Raji (cell line): ENCODE data around the gene SIRT7.

Source experiments
- POLR2A ChIP-seq: IDR thresholded peaks from 2 replicates; pipeline ENCODE4 v1.6.1; 2011; ENCODE audit warnings: low read depth, low read length, control low read depth; ENCODE audit not compliant: insufficient read depth

Gene SIRT7

DNA sequence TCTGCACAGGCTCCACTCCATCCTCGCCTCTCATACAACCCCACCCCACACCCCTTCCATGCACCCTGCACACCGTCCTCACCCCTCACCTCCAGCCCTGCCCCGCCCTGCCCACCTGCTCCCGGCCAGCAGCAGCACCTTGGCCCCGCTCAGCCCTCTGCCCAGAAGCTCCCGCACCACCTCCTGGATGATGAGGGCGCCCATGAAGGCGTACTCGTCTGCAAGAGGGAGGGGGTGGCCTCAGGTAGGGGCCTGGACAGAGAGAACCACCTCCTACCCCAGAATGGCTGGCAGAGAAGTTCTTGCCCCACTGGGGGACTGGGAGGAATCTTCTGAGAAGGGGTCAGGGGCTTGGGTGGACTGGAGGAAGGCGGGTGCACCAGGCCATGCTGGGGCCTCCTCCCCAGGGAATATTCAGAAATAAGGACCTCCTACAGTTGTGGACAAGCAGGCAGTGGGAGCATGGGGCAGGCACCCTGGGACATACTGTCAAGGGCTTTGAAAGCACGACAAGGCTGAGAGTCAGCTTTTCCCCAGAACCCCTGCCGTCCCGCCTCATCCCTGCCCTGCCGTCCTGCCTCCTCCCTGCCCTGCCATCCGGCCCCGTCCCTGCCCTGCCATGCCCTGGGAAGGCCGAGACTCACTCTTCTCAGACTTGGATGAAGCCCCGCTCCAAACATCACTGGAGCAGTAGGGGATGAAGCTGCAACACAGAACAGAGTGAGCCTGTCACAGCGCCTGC, 39.9 kb upstream of the SIRT7 start:
- no peak for TF ChIP-seq POLR2A

DNA sequence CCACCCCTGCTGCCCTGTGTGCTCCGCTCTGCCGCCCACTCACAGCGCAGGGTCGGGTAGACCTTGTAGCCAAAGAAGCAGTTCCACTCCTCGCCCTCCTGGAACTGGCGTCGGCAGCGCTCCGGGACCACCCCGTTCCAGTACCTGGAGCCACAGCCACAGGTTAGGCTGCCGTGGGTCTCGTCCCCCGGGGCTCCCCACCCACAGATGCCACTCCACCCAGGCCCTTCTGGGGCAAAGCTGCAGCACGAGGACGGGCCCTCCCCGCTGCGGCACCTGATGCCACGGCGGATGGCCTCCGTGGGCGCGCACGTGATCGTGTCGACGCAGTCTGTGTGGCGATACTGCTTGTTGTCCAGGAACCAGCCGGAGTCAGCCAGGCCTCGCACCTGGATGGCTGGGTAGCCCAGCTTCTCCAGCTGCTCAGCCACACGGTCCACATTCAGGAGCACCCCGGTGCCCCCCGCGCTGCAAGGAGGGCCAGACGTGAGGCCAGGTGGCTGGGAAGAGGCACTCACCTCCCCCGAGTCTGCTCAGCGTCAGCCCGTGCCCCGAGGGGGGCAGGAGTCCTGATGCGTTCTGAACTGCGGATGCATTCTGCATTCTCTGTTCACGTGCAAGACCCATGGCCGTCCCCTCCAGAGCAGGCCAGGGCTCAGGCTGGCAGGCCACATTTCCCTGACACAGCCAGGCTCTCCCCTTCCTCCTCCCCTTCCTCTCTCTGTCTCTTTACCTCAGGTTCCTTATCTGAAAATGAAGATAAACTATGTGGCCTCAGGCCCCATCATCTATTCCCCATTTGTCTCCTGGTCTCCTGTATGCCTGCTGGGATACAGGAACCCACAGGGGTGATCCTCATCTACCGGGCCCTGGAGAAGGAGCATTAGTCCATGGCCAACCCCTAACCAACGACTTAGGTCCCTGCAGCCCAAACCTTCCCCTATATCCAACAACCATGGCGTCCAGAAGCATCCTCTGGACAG, 38.9 kb upstream of the SIRT7 start:
- TF ChIP-seq POLR2A = no peak

DNA sequence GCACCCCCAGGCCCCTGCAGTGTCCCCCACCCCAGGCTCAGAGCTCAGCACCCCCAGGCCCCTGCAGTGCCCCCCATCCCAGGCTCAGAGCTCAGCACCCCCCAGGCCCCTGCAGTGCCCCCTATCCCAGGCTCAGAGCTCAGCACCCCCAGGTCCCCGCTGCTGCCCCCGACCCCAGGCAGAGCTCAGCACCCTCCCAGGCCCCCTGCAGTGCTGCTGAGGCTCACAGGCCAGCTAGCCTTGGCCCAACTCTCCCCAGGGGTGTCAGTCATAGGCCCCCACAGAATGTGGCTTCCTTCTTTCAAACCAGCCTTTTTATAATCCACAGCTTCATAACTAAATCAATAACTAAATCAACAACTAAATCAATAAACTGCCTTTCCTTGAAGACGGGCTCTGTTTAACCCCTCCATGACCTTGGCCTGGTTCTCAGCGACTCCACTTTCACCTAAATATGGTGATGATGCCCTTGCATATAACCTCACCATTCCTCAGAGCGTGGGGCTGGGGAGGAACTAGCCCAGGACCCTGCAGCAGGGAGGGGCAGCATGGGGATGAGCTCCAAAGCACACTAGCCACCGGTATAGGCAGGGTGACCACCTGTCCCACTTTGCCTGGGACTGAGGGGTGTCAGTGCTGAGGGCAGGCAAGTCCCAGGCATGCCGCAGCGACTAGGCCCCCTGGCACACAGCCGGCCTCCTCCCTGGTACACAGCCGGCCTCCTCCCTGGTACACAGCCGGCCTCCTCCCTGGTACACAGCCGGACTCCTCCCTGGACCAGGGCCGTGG, 38.0 kb upstream of the SIRT7 start:
- TF ChIP-seq POLR2A = no peak

DNA sequence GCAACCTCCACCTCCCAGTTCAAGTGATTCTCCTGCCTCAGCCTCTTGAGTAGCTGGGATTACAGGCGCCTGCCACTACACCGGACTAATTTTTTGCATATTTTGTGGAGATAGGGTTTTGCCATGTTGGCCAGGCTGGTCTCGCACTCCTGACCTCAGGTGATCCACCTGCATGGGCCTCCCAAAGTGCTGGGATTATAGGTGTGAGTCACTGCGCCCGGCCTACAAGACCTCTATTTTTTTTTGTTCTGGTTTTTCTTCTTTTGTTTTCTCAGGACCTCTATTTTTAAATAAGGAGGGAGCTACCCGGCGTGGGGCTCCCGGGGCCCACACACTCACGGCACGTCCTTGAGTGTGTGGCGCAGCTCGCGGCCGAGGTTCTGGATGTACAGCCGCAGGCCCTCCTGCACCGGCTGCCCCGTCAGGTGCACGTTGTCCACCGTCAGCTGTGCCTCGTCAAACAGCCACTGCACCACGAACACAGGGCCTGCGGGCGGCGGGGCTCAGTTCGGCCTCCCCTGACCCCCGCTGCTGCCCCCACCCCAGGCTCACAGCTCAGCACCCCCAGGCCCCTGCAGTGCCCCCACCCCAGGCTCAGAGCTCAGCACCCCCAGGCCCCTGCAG, 37.2 kb upstream of the SIRT7 start:
- no peak for TF ChIP-seq POLR2A

DNA sequence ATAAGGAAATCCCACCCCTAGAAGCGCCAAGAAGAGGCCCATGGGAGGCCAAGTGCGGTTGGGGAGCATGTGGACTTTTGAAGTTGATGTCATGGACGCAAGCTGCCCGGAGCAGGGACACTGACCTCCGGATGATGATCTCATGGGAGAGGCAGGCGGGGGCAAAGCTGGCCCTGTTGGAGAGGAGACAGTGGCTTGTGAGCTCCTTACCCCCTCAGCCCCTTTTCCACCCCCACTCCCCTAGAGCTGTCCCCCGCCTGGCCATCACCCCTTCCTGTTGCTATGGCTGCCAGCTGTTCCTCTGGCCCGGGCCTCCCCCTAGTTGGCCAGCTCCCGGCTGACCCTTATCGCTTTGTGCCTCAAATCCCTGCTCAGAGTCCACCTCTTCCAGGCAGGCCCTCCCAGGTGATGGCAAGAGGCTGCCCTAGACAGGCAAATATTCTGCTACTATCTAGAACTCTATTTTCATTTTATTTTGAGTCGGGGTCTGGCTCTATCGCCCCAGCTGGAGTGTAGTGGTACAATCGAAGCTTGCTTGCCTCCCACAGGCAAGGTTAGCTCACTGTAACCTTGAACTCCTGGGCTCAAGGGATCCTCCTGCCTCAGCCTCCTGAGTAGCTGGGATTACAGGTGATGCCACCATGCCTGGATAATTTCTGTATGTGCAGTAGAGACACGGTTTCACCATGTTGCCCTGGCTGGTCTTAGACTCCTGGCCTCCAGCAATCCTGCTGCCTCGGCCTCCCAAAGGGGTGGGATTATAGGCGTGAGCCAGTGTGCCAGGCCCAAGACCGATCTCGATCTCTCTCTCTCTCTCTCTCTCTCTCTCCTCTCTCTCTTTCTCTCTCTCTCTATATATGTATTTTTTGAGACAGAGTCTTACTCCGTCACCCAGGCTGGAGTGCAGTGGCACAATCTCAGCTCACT, 36.4 kb upstream of the SIRT7 start:
- TF ChIP-seq POLR2A = no peak

DNA sequence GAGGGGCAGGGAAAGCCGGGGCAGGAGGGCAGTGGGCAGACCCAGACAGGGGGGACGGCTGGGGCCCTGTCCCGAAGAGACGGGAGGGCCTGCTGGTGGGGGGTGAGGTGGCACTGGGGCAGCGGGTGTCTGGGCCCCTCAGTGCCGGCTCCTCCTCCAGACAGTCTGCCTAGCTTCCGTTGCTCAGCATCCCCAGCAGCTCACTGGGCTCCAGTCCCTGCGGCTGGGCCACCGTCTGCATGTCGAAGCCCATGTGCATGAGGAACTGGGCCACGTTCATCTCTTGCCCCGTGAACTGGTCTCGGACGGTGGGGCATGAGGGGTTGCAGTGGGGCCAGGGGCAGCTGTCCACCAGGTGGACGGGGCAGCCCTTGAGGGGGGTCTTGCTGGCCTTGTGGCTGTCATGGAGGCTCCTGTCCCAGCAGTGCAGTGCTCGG, 34.8 kb upstream of the SIRT7 start:
- no peak for TF ChIP-seq POLR2A

DNA sequence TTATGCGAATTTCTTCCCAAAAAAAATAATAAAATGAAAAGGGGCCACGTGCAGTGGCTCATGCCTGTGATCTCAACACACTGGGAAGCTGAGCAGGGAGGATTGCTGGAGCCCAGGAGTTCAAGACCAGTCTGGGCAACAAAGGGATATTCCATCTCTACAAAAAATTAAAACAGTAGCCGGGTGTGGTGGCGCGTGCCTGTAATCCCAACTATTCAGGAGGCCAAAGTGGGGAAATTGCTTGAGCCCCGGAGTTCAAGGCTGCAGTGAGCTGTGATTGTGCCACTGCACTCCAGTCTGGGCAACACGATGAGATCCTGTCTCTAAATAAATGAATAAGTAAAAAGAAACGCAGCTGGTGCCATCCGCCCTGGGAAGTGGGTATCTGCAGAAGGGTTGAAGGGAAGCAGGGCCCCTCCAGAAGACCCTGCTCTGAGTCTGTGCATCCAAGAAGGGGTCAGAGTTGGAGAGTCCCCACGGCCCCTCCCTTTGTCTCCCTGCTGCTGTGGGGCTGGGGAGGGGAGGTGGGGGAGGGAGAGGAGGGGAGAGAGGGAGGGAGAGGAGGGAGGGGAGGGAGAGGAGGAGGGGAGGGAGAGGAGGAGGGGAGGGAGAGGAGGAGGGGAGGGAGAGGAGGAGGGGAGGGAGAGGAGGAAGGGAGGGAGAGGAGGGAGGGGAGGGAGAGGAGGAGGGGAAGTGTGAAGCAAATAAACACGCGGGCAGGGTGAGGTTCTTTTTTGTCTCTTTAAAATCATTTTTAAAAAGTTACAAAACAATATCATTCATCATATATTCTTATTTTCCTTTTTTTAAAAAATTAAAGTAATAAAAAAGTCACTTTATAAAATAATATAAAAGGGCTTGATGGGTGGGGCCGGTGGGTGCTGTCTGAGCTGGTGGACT, 34.1 kb upstream of the SIRT7 start:
- TF ChIP-seq POLR2A = no peak

DNA sequence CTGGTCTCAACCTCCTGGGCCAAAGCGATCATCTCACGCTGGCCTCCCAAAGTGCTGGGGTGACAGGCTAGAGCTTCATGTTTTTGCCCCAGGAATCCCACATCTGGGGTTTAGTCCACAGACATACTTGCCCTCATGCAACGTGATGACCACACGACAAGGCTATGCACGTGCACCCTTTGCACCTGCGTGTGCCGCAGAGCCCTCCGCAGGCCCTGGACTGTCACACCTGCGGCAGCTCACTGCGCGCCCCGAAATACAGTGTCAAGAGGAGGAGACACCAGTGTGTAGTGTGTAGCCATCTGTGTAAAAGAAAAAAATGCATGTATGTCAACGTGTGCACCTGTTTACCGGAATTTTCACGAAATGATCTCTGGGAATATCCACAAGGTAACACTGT, 32.5 kb upstream of the SIRT7 start:
- TF ChIP-seq POLR2A = no peak

DNA sequence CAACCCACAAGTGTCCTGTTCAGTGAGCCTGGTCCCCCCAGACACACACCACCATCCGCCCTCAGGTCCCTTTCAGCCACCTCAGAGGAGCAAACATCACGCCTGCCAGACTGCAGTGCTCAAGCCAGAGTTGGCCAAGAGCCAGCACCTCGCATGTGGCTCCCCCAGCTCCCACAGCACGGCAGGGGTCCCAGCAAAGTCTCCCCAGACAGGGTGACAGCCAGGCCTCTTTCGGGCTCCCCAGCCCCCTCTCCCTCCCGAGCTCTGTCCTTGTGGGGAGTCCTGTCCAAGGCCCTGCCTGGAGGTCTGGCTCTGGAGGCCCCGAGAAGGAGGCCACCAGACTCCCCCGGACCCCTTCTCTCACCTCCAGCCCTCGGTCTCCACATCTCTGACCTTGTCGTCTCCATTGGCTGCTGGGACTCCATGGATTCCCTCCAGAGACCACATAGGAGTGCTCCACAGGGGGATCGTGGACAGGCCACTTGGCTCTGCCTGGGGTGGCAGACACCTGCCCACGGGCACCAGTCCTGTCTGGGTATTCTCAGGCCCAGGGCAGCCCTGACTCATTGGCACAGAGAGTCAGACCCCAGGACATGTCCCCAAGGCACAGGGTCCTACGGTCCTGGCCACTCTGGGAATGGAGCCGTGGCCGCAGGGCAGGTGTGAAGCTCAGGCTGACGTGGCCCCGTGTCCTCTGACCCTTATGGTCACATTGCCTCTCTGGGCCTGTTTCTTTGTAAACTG, 30.8 kb upstream of the SIRT7 start:
- no peak for TF ChIP-seq POLR2A

DNA sequence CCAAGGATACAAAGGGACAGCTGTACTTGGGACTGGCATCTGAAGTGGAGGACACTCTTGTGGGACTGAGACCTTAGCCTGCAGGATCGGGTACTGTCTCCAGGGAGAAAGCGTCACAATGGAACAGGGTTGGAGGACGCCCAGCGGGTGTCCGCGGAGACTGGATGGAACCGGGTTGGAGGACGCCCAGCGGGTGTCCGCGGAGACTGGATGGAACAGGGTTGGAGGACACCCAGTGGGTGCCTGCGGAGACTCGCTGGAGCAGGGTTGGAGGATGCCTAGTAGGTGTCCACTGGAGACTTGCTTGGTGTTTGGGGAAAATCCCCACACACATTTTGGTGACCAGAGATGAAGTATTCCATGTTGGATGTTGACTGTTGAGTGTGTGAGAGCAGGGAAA, 29.2 kb upstream of the SIRT7 start, which contains the start of gene MYADML2:
TSS of gene MYADML2 (minus strand) at position 45 of the 400 bp plus-strand sequence. CDS start 5,492 bp downstream, outside the sequence.
- TF ChIP-seq POLR2A = no peak

DNA sequence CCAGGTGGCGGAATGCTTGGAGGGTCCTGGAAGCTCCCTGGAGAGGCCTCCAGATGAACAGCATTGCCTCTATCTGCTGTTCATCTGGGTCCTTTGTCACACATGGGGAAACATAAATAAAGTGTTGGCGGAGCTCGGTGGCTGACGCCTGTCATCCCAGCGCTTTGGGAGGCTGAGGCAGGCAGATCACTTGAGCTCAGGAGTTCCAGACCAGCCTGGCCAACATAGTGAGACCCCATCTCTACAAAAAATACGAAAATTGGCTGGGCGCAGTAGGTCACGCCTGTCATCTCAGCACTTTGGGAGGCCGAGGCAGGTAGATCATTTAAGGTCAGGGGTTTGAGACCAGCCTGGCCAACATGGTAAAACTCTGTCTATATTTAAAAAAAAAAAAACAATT, 26.9 kb upstream of the SIRT7 start:
- no peak for TF ChIP-seq POLR2A

DNA sequence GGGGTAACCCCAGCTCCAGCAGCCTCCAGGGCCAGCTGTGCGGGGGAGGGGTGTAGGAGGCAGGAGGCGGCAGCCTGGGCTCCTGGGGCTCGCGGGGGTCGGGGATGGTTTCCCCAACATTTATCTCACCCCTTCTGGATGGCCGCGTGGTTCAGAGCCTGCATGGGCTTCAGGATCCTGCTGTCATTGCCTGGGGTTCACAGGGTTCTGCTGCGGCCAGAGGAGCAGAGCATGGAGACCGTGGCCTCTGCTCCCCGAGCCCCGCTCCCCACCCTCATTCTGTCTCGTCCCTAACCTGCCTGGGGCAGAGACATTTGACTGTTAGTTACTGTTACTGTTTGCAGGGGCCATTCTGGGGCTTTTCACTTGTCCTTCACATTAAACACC, 24.2 kb upstream of the SIRT7 start:
- no peak for TF ChIP-seq POLR2A
